Neuronal stem cell (in vitro differentiated cells): ENCODE results near the gene FRAS1.

Source experiments
- DNase-seq: peaks from one replicate; pipeline ENCODE4 v3.0.0-alpha.2; 2013; ENCODE audit warnings: low spot score
- H2AFZ ChIP-seq: one replicate; pipeline ENCODE4 v1.6.1; 2013; ENCODE audit warnings: mild to moderate bottlenecking, low read length, inconsistent platforms
- H2AK5ac ChIP-seq: 2 replicates; pipeline ENCODE4 v1.6.1; 2013; ENCODE audit warnings: low read depth, mild to moderate bottlenecking, inconsistent platforms, low read length, moderate library complexity, mixed read lengths
- H2BK120ac ChIP-seq: 2 replicates; pipeline ENCODE4 v1.6.1; 2013; ENCODE audit warnings: low read depth, mild to moderate bottlenecking, inconsistent platforms, low read length, moderate library complexity, mixed read lengths
- H2BK12ac ChIP-seq: one replicate; pipeline ENCODE4 v1.6.1; 2013; ENCODE audit warnings: low read length, inconsistent platforms
- H2BK15ac ChIP-seq: 2 replicates; pipeline ENCODE4 v1.6.1; 2013; ENCODE audit warnings: mild to moderate bottlenecking, low read length, inconsistent platforms, mixed read lengths
- H2BK5ac ChIP-seq: one replicate; pipeline ENCODE4 v1.6.1; 2013; ENCODE audit warnings: inconsistent platforms, mild to moderate bottlenecking, low read length, moderate library complexity
- H3K14ac ChIP-seq: one replicate; pipeline ENCODE4 v1.6.1; 2013; ENCODE audit warnings: low read length, inconsistent platforms
- H3K18ac ChIP-seq: 2 replicates; pipeline ENCODE4 v1.6.1; 2013; ENCODE audit warnings: low read length, inconsistent platforms
- H3K23ac ChIP-seq: 2 replicates; pipeline ENCODE4 v1.6.1; 2013; ENCODE audit warnings: low read depth, mild to moderate bottlenecking, mixed read lengths, low read length, inconsistent platforms; ENCODE audit not compliant: poor library complexity
- H3K27ac ChIP-seq: replicated peaks from 3 replicates; pipeline ENCODE4 v1.5.1; 2013; ENCODE audit warnings: low read length, inconsistent platforms
- H3K27me3 ChIP-seq, 3 experiments: 2 replicates each; pipeline ENCODE4 v1.6.1; 2013; ENCODE audit warnings: low read length in 3 of 3, mild to moderate bottlenecking in 2 of 3, inconsistent platforms in 1 of 3, low read depth in 1 of 3, mixed read lengths in 1 of 3, moderate library complexity in 1 of 3; ENCODE audit not compliant: control insufficient read depth in 3 of 3, insufficient read depth in 3 of 3
- H3K36me3 ChIP-seq, 2 donors: replicated peaks in 1 of 2; 2 replicates each; pipeline ENCODE4 v1.6.1; 2013; ENCODE audit warnings: low read length in 2 of 2; ENCODE audit not compliant: control insufficient read depth in 2 of 2, insufficient read depth in 2 of 2
- H3K4ac ChIP-seq: 2 replicates; pipeline ENCODE4 v1.6.1; 2013; ENCODE audit warnings: inconsistent platforms, mild to moderate bottlenecking, low read length, moderate library complexity
- H3K4me1 ChIP-seq, 2 donors: 1 replicate in 1 of 2; 2 replicates in 1 of 2; pipeline ENCODE4 v1.6.1; 2013; ENCODE audit warnings: low read length in 2 of 2, low read depth in 1 of 2; ENCODE audit not compliant: control insufficient read depth in 2 of 2, insufficient read depth in 1 of 2
- H3K4me2 ChIP-seq: one replicate; pipeline ENCODE4 v1.6.1; 2013; ENCODE audit warnings: mild to moderate bottlenecking, low read length, inconsistent platforms; ENCODE audit not compliant: insufficient read depth, poor library complexity, severe bottlenecking
- H3K4me3 ChIP-seq, 2 donors: 2 replicates each; pipeline ENCODE4 v1.5.1; 2013; ENCODE audit warnings: low read length in 2 of 2, mild to moderate bottlenecking in 2 of 2, inconsistent platforms in 1 of 2, moderate library complexity in 1 of 2
- H3K79me1 ChIP-seq: one replicate; pipeline ENCODE4 v1.6.1; 2013; ENCODE audit warnings: low read depth, mild to moderate bottlenecking, inconsistent platforms, low read length, moderate library complexity
- H3K9ac ChIP-seq: one replicate; pipeline ENCODE4 v1.6.1; 2013; ENCODE audit warnings: mild to moderate bottlenecking, low read depth, low read length, inconsistent platforms; ENCODE audit not compliant: poor library complexity
- H3K9me3 ChIP-seq, 2 donors: replicated peaks in 1 of 2; 2 replicates each; pipeline versions ENCODE3 to v1.6.1; 2013; ENCODE audit warnings: low read length in 2 of 2, mild to moderate bottlenecking in 2 of 2, inconsistent platforms in 1 of 2, low read depth in 1 of 2, mixed read lengths in 1 of 2, moderate library complexity in 1 of 2; ENCODE audit not compliant: control insufficient read depth in 2 of 2, insufficient read depth in 1 of 2
- H4K8ac ChIP-seq: one replicate; pipeline ENCODE4 v1.6.1; 2013; ENCODE audit warnings: low read depth, mild to moderate bottlenecking, inconsistent platforms, low read length, moderate library complexity
- H4K91ac ChIP-seq: one replicate; pipeline ENCODE4 v1.6.1; 2013; ENCODE audit warnings: low read length, low read depth, mild to moderate bottlenecking, inconsistent platforms; ENCODE audit not compliant: poor library complexity
- WGBS, 2 donors: extraction: QIAGEN DNeasy Blood & Tissue Kit; methylation state at CpG; one replicate each; pipeline ENCODE4 v1.1.7; 2013; ENCODE audit warnings: missing lambda C conversion rate in 2 of 2, mixed read lengths in 1 of 2; ENCODE audit not compliant: insufficient read length in 2 of 2, insufficient replicate concordance in 1 of 2; ENCODE audit errors: extremely low coverage in 2 of 2; 5-methylcytosine and 5-hydroxymethylcytosine counted together

Gene FRAS1

GRCh38 chr4:78235800-78236199, 178.7 kb downstream of the FRAS1 start:
- no peak overlapping the region for H3K9ac ChIP-seq
- H2AK5ac ChIP-seq: no peak overlapping the region
- no peak for DNase-seq
- H3K9me3 ChIP-seq: no peaks in the 10 kb centered on the region
- no peak overlapping the region for H3K4me2 ChIP-seq
- peaks cover 0 to 2% of the 10 kb centered on the region in 2 donors for H3K36me3 ChIP-seq
- H3K14ac ChIP-seq: no peak overlapping the region
- H3K4me3 ChIP-seq: no peak overlapping the region
- H4K91ac ChIP-seq: no peak overlapping the region
- no peak overlapping the region for H3K4ac ChIP-seq
- H2AFZ ChIP-seq: no peak overlapping the region
- H2BK12ac ChIP-seq: no peak overlapping the region
- no peaks in the 10 kb centered on the region for H3K27me3 ChIP-seq
- no peaks in the 10 kb centered on the region for H3K79me1 ChIP-seq
- no peak overlapping the region for H2BK15ac ChIP-seq
- H3K18ac ChIP-seq: no peak overlapping the region
- no peak overlapping the region for H4K8ac ChIP-seq
- H3K23ac ChIP-seq: no peak overlapping the region
- H2BK120ac ChIP-seq: no peak overlapping the region
- H2BK5ac ChIP-seq: no peak overlapping the region
- peaks cover 0 to 3% of the 10 kb centered on the region in 2 donors for H3K4me1 ChIP-seq
- H3K27ac ChIP-seq: no peak overlapping the region

GRCh38 chr4:78237360-78237759, 180.2 kb downstream of the FRAS1 start:
- H2AK5ac ChIP-seq: no peak overlapping the region
- DNase-seq: no peak
- no peaks in the 10 kb centered on the region for H3K79me1 ChIP-seq
- no peaks in the 10 kb centered on the region for H3K27me3 ChIP-seq
- no peak overlapping the region for H2BK120ac ChIP-seq
- no peak overlapping the region for H2AFZ ChIP-seq
- H3K4me1 ChIP-seq: peaks cover 0 to 3% of the 10 kb centered on the region in 2 donors
- no peak overlapping the region for H2BK15ac ChIP-seq
- H3K18ac ChIP-seq: no peak overlapping the region
- no peak overlapping the region for H3K14ac ChIP-seq
- H4K91ac ChIP-seq: no peak overlapping the region
- H3K9me3 ChIP-seq: no peaks in the 10 kb centered on the region
- no peak overlapping the region for H3K23ac ChIP-seq
- no peak overlapping the region for H4K8ac ChIP-seq
- H3K9ac ChIP-seq: no peak overlapping the region
- no peak overlapping the region for H3K4me2 ChIP-seq
- no CpG with 5 or more reads among the region's 4 CpGs for WGBS, 2 donors
- no peak overlapping the region for H3K4me3 ChIP-seq
- H3K27ac ChIP-seq: no peak overlapping the region
- H2BK5ac ChIP-seq: no peak overlapping the region
- peaks cover 0 to 2% of the 10 kb centered on the region in 2 donors for H3K36me3 ChIP-seq
- H2BK12ac ChIP-seq: no peak overlapping the region
- no peak overlapping the region for H3K4ac ChIP-seq

GRCh38 chr4:78242071-78242470, 184.9 kb downstream of the FRAS1 start:
- Histone ChIP-seq H2BK120ac (no peak overlapping the region), H3K4ac (no peak overlapping the region), H3K23ac (no peak overlapping the region), H3K14ac (no peak overlapping the region), H3K27ac (no peak overlapping the region), H2BK12ac (no peak overlapping the region), H3K27me3 (no peaks in the 10 kb centered on the region), H3K36me3 (peaks cover 0 to 2% of the 10 kb centered on the region in 2 donors), H3K9ac (no peak overlapping the region), H3K79me1 (no peaks in the 10 kb centered on the region), H2AK5ac (no peak overlapping the region), H2AFZ (no peak overlapping the region), H2BK15ac (no peak overlapping the region), H4K8ac (no peak overlapping the region), H2BK5ac (no peak overlapping the region), H3K18ac (no peak overlapping the region), H3K4me1 (peaks cover 0 to 5% of the 10 kb centered on the region in 2 donors), H4K91ac (no peak overlapping the region), H3K4me2 (no peak overlapping the region), H3K4me3 (no peak overlapping the region), H3K9me3 (no peaks in the 10 kb centered on the region)
- no peak for DNase-seq

- H3K9me3 ChIP-seq: no peaks in the 10 kb centered on the region
- H3K4me3 ChIP-seq: no peak overlapping the region
- no peak overlapping the region for H2BK5ac ChIP-seq
- H3K27ac ChIP-seq: no peak overlapping the region
- H4K91ac ChIP-seq: no peak overlapping the region
- H3K9ac ChIP-seq: no peak overlapping the region
- H4K8ac ChIP-seq: no peak overlapping the region
- no peaks in the 10 kb centered on the region for H3K79me1 ChIP-seq
- DNase-seq: no peak
- H2AK5ac ChIP-seq: no peak overlapping the region
- H2AFZ ChIP-seq: no peak overlapping the region
- no peaks in the 10 kb centered on the region for H3K27me3 ChIP-seq
- WGBS, 2 donors: no CpG with 5 or more reads among the region's 3 CpGs
- H3K36me3 ChIP-seq: no peaks in the 10 kb centered on the region
- no peak overlapping the region for H3K23ac ChIP-seq
- no peak overlapping the region for H3K4ac ChIP-seq
- no peak overlapping the region for H3K14ac ChIP-seq
- no peak overlapping the region for H2BK120ac ChIP-seq
- H2BK12ac ChIP-seq: no peak overlapping the region
- peaks cover 0 to 2% of the 10 kb centered on the region in 2 donors for H3K4me1 ChIP-seq
- no peak overlapping the region for H3K18ac ChIP-seq
- no peak overlapping the region for H3K4me2 ChIP-seq
- H2BK15ac ChIP-seq: no peak overlapping the region
These were observed 187.8 kb downstream of the FRAS1 start for GRCh38 chr4:78244705-78245485.
